ENCODE measurements around the gene MAGED4B. TPM values are rescaled to one million over a fixed set of nuclear protein-coding genes. Genes with fewer than 3 reads are reported as not detected.

The MAGED4B gene
- total RNA-seq: 0.57 TPM in 1 of 2 replicates, not detected in the other

DNA sequence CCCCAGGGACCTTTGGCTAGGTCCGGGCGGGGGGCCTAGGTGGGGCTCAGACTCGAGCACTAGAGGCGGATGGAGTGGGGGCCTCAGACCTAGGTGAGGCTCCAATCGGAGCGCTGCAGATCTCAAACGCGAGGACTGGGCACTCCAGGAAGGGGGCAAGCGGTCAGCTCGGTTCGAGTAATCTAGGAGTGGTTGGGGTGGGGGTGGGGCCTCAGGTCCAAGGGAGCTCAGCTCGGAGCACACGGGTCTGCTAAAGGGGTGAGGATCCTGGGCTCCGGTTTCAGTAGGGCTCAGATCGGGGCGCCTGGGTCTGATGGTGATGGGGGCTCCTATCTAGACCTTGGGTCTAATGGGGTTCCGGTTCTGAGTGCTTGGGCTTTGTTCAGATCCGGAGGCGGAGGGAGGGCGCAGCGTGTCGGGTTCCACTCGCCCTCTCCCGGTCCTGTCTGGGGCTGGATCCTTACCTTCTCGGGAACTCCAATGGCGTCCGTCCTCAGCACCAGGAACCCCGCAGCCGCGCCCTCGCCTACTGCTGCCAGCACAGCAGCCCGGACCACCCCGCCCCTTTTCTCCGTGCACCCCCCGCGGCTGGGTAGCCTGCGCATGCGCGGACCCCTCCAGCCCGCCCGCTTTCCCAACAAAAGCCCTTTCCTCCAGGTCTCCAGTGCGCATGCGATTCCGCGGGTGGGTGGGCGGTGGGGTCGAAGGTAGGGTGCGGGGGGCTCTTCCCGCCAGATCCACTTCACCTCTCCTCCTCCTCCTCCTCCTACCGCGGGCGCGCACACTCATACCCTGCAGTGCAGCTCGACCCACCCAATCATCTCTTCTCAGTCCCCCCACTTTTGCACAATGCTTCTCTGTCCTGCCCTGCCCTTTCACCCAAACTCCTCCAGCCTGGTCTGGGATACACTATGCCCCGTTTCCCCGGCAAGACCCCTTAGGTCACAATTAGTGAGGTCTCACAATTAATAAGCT is at the start of gene MAGED4B:
Gene MAGED4B, minus strand, starts transcription at position 518 of the 975 bp plus-strand sequence. CDS start 1,011 bp downstream, outside the sequence.

Other genes with a start within 250 kb of the MAGED4B start
- 8.9 and 29.7 TPM in 2 replicates for gene MAGED1, start 175.6 kb downstream of the MAGED4B start, total RNA-seq
- gene MAGED4, start 115.7 kb upstream of the MAGED4B start, total RNA-seq: 0.57 TPM in 1 of 2 replicates, not detected in the other